Ecto neural progenitor cell (in vitro differentiated cells): ENCODE results near the gene DNASE2B.

Experiments used
- DNase-seq: peaks from one replicate; pipeline ENCODE4 v3.0.0-alpha.2; 2018; ENCODE audit warnings: low spot score

Gene DNASE2B

GRCh38 chr1:84374991-84375696 lies 23.1 kb upstream of the DNASE2B start:
- DNase-seq, result no peak

- DNase-seq, result no peak
Measured at GRCh38 chr1:84376000-84376910, 22.0 kb upstream of the DNASE2B start.

DNA sequence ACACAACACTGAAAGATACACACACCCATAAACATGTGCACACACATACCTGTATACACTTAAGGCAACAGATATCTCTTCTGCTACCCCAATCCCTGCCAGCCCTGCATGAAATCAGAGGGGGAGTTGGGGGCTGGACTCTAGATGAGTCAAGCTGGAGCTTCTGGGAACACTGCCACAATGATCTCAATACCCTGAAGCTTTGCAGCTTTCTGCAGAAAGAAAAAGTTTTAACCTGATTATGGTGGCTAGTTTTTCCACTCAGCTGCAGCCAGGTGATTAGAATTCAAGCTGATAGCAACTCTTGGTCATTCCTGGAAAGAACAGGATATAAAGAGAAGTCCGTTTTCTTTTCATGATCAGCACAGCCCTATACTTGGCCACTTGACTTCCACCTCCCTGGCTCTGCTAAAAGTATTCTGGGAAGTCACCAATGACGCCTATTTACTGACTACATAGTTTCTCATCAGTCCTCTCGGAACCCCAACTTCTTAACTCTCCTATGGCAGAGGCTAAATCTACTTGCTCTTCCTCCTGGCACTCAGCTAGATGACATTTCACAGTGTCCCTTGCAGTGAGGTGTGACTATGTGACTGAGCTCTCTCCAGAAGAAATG lies 20.7 kb upstream of the DNASE2B start:
- DNase-seq, result no peak

GRCh38 chr1:84379138-84379916 lies 19.0 kb upstream of the DNASE2B start:
- DNase-seq, result no peak

- DNase-seq, result no peak
Measured at GRCh38 chr1:84379917-84380180, 18.4 kb upstream of the DNASE2B start.

- DNase-seq, result no peak
Measured at GRCh38 chr1:84382127-84382526, 16.2 kb upstream of the DNASE2B start.

DNA sequence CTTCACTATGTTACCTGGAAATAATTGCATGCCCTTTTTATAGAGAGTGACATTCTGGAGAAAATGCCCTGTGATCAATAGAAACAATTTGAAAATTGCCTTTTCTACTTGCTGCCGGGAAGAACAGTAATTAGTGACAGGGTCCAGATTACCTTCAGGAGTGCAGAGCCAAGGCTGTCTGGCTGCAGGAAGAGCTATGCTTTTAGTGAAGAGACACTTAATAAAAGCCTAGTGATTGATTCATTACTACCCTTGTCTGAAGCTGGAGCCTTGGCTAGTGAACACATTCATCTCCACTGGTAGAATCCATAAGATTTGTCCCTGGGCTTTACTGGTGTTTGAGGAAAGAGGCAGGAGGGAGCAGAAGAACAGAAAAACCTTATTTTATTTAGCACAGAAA lies 12.9 kb upstream of the DNASE2B start:
- no peak for DNase-seq

GRCh38 chr1:84386716-84387479 lies 11.4 kb upstream of the DNASE2B start:
- no peak for DNase-seq

GRCh38 chr1:84387480-84388163 lies 10.7 kb upstream of the DNASE2B start:
- DNase-seq, result no peak

DNA sequence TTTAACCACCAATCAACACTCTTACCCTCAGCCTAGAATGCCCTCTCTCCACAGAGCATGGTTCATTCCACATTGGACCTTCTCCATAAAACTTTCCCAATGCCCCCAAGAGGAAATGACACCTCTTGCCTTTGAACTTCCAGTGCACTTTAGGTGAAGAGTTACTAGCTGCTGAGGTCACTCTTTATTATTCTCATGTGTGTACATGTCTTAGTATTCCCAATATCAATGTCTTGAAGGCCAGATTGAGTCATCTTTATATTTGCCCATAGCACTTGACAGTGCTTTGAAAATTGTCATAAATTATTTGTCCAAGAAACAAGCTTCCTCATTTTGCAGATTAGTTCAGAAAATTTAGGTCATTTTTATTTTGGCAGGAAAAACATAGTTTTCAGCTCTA lies 8.1 kb upstream of the DNASE2B start:
- DNase-seq, result no peak

- no peak for DNase-seq
Measured at GRCh38 chr1:84401156-84401555, 2.9 kb downstream of the DNASE2B start.

DNA sequence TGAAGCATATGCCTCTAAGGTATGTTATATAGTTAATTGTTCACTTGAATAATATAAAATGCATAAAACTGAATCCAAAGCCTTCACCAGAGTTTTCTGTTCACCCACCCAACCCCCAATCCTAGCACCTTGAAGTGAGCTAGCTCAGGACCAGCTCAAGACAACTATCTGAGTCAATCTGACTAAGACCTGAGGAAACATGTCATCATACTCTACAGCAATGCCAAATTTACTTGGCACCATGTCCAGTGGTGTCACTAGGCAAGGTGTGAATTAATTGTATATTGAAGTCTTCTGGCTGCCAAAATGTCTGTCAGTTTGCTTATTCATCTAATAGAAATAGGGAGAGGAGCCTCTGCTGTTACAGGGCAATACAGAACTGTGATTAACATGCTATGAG lies 3.8 kb downstream of the DNASE2B start:
- no peak for DNase-seq

DNA sequence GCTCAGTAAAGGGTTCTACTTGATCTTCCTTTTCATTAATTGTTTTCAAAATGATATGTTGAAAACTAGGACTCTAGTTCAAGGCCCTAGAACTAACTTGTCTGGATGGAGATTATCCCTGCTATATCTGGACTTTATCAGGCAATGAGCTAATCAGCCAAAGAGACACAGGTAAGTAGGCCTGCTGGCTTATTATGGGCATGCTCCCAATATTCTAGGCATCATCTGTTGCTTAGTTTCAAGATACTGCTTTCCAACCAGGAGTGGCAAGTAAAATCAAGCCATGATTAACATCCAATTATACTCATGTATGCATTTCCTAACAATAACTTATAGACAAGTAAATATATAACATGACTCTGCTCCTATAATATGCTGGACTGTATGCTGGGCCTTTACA lies 4.2 kb downstream of the DNASE2B start:
- no peak for DNase-seq

DNA sequence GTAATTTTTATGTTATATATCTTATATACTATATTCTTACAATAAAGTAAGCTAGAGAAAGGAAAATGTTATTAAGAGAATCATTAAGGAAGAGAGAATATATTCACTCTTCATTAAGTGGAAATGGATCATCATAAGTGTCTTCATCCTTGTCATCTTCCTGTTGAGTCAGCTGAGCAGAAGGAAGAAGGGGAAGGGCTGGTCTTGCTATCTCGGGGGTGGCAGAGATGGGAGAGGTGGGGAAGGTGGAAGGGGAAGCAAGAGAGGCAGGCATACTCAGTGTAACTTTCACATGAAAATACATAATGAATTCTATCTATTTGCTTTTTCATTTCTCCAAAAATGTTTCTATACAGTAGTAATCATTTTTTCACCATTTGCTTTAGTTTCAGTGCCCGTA lies 5.1 kb downstream of the DNASE2B start:
- DNase-seq, result no peak

- no peak for DNase-seq
Measured at GRCh38 chr1:84406346-84406861, 8.1 kb downstream of the DNASE2B start.

DNA sequence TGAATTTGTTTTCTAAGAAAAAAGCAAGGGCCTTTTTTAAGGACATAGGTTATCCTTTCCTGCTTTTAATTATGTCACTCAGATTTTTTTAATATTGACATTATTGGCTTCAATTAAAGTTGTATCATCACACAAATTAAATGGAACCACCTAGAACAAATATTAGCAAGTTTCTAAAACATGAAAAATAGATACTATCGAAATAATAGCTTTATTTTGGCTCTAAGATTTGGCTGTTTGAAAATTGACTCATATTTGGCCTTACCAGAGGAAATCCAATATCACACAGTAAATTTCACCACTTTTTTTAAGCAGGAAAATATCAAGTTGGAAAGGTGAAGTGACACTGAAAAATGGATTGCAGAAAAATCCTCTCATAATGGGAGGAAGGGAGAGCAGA lies 9.2 kb downstream of the DNASE2B start:
- DNase-seq, result no peak

DNA sequence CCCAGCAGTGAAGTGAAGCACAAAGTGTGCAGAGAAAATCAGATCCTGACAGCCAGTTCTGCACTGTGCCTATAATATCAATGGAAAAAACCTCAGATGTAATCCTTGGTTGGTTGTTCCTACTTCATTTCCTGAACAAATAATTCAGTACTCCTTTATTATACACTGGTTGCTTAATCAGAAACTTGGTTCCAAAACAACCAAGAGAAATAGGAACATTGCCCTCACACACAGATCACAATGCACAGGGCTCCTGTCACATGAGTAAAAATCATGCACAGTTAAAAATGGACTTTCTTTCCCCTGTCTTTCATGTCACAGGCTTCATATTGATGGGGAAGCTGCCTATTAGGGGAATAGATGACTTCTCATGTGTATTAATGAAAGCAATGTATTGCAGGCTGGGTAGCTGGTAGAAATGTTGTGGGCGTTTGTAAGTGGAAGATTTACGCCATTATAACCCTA lies 9.7 kb downstream of the DNASE2B start:
- DNase-seq, result no peak

DNA sequence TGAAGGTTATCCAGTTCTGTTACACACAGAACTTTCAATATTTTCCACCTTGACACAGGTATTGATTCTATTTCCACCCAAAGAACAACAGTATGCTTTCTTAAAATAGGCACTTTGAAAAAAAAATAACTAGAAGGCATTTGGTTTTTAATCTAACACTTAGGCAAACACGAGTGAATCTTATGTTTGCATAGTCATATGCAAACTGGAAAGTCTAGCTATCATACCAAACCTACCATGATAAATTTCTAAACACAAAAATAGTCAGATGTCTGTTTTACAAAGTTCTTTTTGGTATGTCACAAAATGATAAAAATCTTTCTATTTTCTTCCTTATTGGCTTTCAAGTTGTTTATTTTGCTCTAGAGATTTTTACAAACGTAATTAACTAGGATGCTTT lies 11.6 kb downstream of the DNASE2B start:
- no peak for DNase-seq

DNA sequence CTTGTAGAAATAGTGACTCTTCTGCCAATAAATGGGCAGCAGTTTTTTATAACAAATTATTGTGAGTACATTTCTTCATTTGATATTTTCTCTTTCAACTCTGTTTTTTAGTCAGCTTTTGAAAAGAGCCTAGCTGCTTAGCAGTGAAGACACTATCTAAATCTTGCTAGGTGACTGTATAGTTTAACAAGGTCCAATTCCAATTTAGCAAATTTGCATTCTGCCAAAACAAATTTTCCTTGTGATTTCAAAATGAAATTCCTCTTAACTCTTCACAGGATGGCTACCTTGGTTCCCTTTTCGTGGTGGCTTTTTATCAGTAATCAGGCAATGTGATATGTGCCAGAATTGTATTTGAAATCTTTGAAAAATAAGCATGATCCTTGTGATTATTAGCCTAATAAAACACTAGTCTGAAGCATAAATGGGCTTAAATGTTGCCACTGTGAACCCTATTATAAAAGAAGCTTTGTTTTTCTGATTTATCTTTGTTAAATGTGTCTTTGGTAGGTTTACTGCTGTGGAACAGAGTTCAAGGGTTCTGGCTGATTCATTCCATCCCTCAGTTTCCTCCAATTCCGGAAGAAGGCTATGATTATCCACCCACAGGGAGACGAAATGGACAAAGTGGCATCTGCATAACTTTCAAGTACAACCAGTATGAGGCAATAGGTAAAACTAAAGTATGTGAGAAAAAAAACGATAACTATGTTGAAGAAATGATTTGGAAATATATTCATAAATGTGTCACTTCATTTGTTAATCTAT lies 12.2 kb downstream of the DNASE2B start:
- no peak for DNase-seq
